ENCODE measurements around the gene FAM107B.

The FAM107B gene

GRCh38 chr10:14602807-14603533, 171.7 kb downstream of the FAM107B start:
- FAIRE-seq (no peak), DNase-seq (ENCODE audit: insufficient read length, low spot score) (no peak)
- no peak for TF ChIP-seq TAF1 (IDR thresholded peaks at IDR 0.05; ENCODE audit: low read depth, low read length)
- no peak for TF ChIP-seq POLR2A (IDR thresholded peaks at IDR 0.05; ENCODE audit: low read depth, low read length)
- TF ChIP-seq PAX5 (IDR thresholded peaks at IDR 0.05; ENCODE audit: insufficient read depth, low read length, severe bottlenecking): no peak
- TF ChIP-seq POLR2AphosphoS5 (IDR thresholded peaks at IDR 0.05; ENCODE audit: low read depth, low read length): no peak
- no peak for TF ChIP-seq POU2F2 (IDR thresholded peaks at IDR 0.05; ENCODE audit: low read depth, low read length)
- no peak for TF ChIP-seq SPI1 (IDR thresholded peaks at IDR 0.05; ENCODE audit: low read depth, low read length)

- FAIRE-seq (peak; percentile 89), DNase-seq (ENCODE audit: insufficient read length, low spot score) (peak; percentile 29)
- TF ChIP-seq POLR2A (IDR thresholded peaks at IDR 0.05; ENCODE audit: low read depth, low read length) (peak; percentile 19; the same call in 1 of the 2 replicates), SPI1 (IDR thresholded peaks at IDR 0.05; ENCODE audit: low read depth, low read length) (0 out of 2 replicates have a peak, but pooled peaks have one; percentile 20), TAF1 (IDR thresholded peaks at IDR 0.05; ENCODE audit: low read depth, low read length) (peak; percentile 26; the same call in 1 of the 2 replicates), PAX5 (IDR thresholded peaks at IDR 0.05; ENCODE audit: insufficient read depth, low read length, severe bottlenecking) (peak; percentile 29), POU2F2 (IDR thresholded peaks at IDR 0.05; ENCODE audit: low read depth, low read length) (no peak; the same call in 1 of the 2 replicates), POLR2AphosphoS5 (IDR thresholded peaks at IDR 0.05; ENCODE audit: low read depth, low read length) (no peak; the same call in 1 of the 2 replicates)
Observed at GRCh38 chr10:14601872-14602725, 172.6 kb downstream of the FAM107B start.

- FAIRE-seq (no peak), DNase-seq (ENCODE audit: insufficient read length, low spot score) (no peak)
- TF ChIP-seq PAX5 (IDR thresholded peaks at IDR 0.05; ENCODE audit: insufficient read depth, low read length, severe bottlenecking) (no peak), TAF1 (IDR thresholded peaks at IDR 0.05; ENCODE audit: low read depth, low read length) (no peak), SPI1 (IDR thresholded peaks at IDR 0.05; ENCODE audit: low read depth, low read length) (no peak), POU2F2 (IDR thresholded peaks at IDR 0.05; ENCODE audit: low read depth, low read length) (no peak), POLR2AphosphoS5 (IDR thresholded peaks at IDR 0.05; ENCODE audit: low read depth, low read length) (no peak), POLR2A (IDR thresholded peaks at IDR 0.05; ENCODE audit: low read depth, low read length) (no peak; the same call in 1 of the 2 replicates)
Observed at GRCh38 chr10:14601326-14601725, 173.4 kb downstream of the FAM107B start.

GRCh38 chr10:14600065-14600464, 174.6 kb downstream of the FAM107B start:
- TF ChIP-seq POLR2A (IDR thresholded peaks at IDR 0.05; ENCODE audit: low read depth, low read length) (peak; percentile 46; the same call in 1 of the 2 replicates), POLR2AphosphoS5 (IDR thresholded peaks at IDR 0.05; ENCODE audit: low read depth, low read length) (peak; percentile 61; the same call in 1 of the 2 replicates), TAF1 (IDR thresholded peaks at IDR 0.05; ENCODE audit: low read depth, low read length) (no peak), SPI1 (IDR thresholded peaks at IDR 0.05; ENCODE audit: low read depth, low read length) (no peak)
- DNase-seq (ENCODE audit: insufficient read length, low spot score) (no peak), FAIRE-seq (no peak)

GRCh38 chr10:14598809-14599764, 175.6 kb downstream of the FAM107B start:
- FAIRE-seq (no peak), DNase-seq (ENCODE audit: insufficient read length, low spot score) (no peak)
- no peak; the same call in 1 of the 2 replicates for TF ChIP-seq POLR2A (IDR thresholded peaks at IDR 0.05; ENCODE audit: low read depth, low read length)
- peak; percentile 56; the same call in 1 of the 2 replicates for TF ChIP-seq POLR2AphosphoS5 (IDR thresholded peaks at IDR 0.05; ENCODE audit: low read depth, low read length)
- TF ChIP-seq POU2F2 (IDR thresholded peaks at IDR 0.05; ENCODE audit: low read depth, low read length): 0 out of 2 replicates have a peak, but pooled peaks have one; percentile 1

- peak; percentile 93 for TF ChIP-seq POLR2A (IDR thresholded peaks at IDR 0.05; ENCODE audit: low read depth, low read length)
- TF ChIP-seq PAX5 (IDR thresholded peaks at IDR 0.05; ENCODE audit: insufficient read depth, low read length, severe bottlenecking): no peak
- peak; percentile 60 for TF ChIP-seq POU2F2 (IDR thresholded peaks at IDR 0.05; ENCODE audit: low read depth, low read length)
- peak; percentile 90 for TF ChIP-seq POLR2AphosphoS5 (IDR thresholded peaks at IDR 0.05; ENCODE audit: low read depth, low read length)
- no peak for FAIRE-seq
- no peak for DNase-seq (ENCODE audit: insufficient read length, low spot score)
Observed at GRCh38 chr10:14595526-14596182, 179.0 kb downstream of the FAM107B start.

- FAIRE-seq (no peak), DNase-seq (ENCODE audit: insufficient read length, low spot score) (no peak)
- TF ChIP-seq POU2F2 (IDR thresholded peaks at IDR 0.05; ENCODE audit: low read depth, low read length) (no peak), POLR2AphosphoS5 (IDR thresholded peaks at IDR 0.05; ENCODE audit: low read depth, low read length) (no peak), TAF1 (IDR thresholded peaks at IDR 0.05; ENCODE audit: low read depth, low read length) (no peak), SPI1 (IDR thresholded peaks at IDR 0.05; ENCODE audit: low read depth, low read length) (no peak), POLR2A (IDR thresholded peaks at IDR 0.05; ENCODE audit: low read depth, low read length) (no peak; the same call in 1 of the 2 replicates), PAX5 (IDR thresholded peaks at IDR 0.05; ENCODE audit: insufficient read depth, low read length, severe bottlenecking) (no peak)
Observed at GRCh38 chr10:14594878-14595525, 179.7 kb downstream of the FAM107B start.

- TF ChIP-seq POLR2A (IDR thresholded peaks at IDR 0.05; ENCODE audit: low read depth, low read length) (no peak), POU2F2 (IDR thresholded peaks at IDR 0.05; ENCODE audit: low read depth, low read length) (no peak), PAX5 (IDR thresholded peaks at IDR 0.05; ENCODE audit: insufficient read depth, low read length, severe bottlenecking) (no peak), POLR2AphosphoS5 (IDR thresholded peaks at IDR 0.05; ENCODE audit: low read depth, low read length) (no peak), SPI1 (IDR thresholded peaks at IDR 0.05; ENCODE audit: low read depth, low read length) (no peak), TAF1 (IDR thresholded peaks at IDR 0.05; ENCODE audit: low read depth, low read length) (no peak)
- no peak for DNase-seq (ENCODE audit: insufficient read length, low spot score)
- FAIRE-seq: no peak
Observed at GRCh38 chr10:14593806-14594205, 180.9 kb downstream of the FAM107B start.
